Stimulated activated effector memory CD8-positive, alpha-beta T cell treated with anti-CD3 and anti-CD28 coated beads, Interleukin-12 subunit alpha, Interleukin-12 subunit beta, amount 100 ng/mL, for 72 hours (primary cell): Measurements from ENCODE around the gene KDM5C.
"Not testable (repeated sequence)": the region's sequence is repeated elsewhere in the genome, so short reads cannot be mapped to it uniquely, and the experiment has no call there.

Experiments used
- ATAC-seq: fragments of 150-1000 bp; cut with Tn5 transposase; 2 replicates; pipeline ENCODE4 v1.10.0; 2021
- DNase-seq, 2 donors: peaks; one replicate each; pipeline ENCODE4 v3.0.0; 2021 to 2022; ENCODE audit warnings: low spot score in 2 of 2
- H3K27ac Mint-ChIP-seq: one replicate; pipeline ENCODE4 v1.8.0; 2022; ENCODE audit warnings: mild to moderate bottlenecking, mixed read lengths
- H3K36me3 Mint-ChIP-seq: one replicate; pipeline ENCODE4 v1.8.0; 2022; ENCODE audit warnings: mild to moderate bottlenecking, mixed read lengths
- H3K4me1 Mint-ChIP-seq: one replicate; pipeline ENCODE4 v1.8.0; 2022; ENCODE audit warnings: mixed read lengths
- H3K4me3 Mint-ChIP-seq: one replicate; pipeline ENCODE4 v1.8.0; 2022; ENCODE audit warnings: mild to moderate bottlenecking, mixed read lengths
- H3K9me3 Mint-ChIP-seq: one replicate; pipeline ENCODE4 v1.8.0; 2022; ENCODE audit warnings: mixed read lengths

Gene KDM5C

GRCh38 chrX:53184836-53185235 is 40.2 kb downstream of the KDM5C start:
- H3K9me3 Mint-ChIP-seq, result no peaks in the 10 kb centered on the region
- DNase-seq (no peak), ATAC-seq (no peak)
- H3K4me1 Mint-ChIP-seq, result peaks cover 7% of the 10 kb centered on the region
- H3K4me3 Mint-ChIP-seq, result no peak overlapping the region
- H3K27ac Mint-ChIP-seq, result no peak overlapping the region
- no peaks in the 10 kb centered on the region for H3K36me3 Mint-ChIP-seq

GRCh38 chrX:53171356-53171755 is 53.7 kb downstream of the KDM5C start:
- Mint-ChIP-seq H3K4me1 (no peaks in the 10 kb centered on the region), H3K4me3 (no peak overlapping the region), H3K36me3 (no peaks in the 10 kb centered on the region), H3K27ac (no peak overlapping the region), H3K9me3 (peaks cover 4% of the 10 kb centered on the region)
- no peak for DNase-seq
- no peak for ATAC-seq

- Mint-ChIP-seq H3K9me3 (no peaks in the 10 kb centered on the region), H3K27ac (no peak overlapping the region), H3K4me3 (no peak overlapping the region), H3K4me1 (no peaks in the 10 kb centered on the region), H3K36me3 (no peaks in the 10 kb centered on the region)
- DNase-seq (no peak), ATAC-seq (no peak)
Observed at GRCh38 chrX:53166103-53166502, 58.9 kb downstream of the KDM5C start.

- ATAC-seq, H3K4me1 Mint-ChIP-seq, H3K9me3 Mint-ChIP-seq, H3K4me3 Mint-ChIP-seq, DNase-seq, H3K36me3 Mint-ChIP-seq, H3K27ac Mint-ChIP-seq: not testable (repeated sequence)
Observed at GRCh38 chrX:53164566-53164965, 60.4 kb downstream of the KDM5C start.

- H3K27ac Mint-ChIP-seq, result no peak overlapping the region
- no peaks in the 10 kb centered on the region for H3K4me1 Mint-ChIP-seq
- no peaks in the 10 kb centered on the region for H3K9me3 Mint-ChIP-seq
Observed at GRCh38 chrX:53163436-53163835, 61.6 kb downstream of the KDM5C start.

GRCh38 chrX:53160297-53160983 is 64.6 kb downstream of the KDM5C start:
- Mint-ChIP-seq H3K27ac (no peak overlapping the region), H3K9me3 (no peaks in the 10 kb centered on the region), H3K36me3 (no peaks in the 10 kb centered on the region), H3K4me1 (no peaks in the 10 kb centered on the region), H3K4me3 (no peak overlapping the region)
- DNase-seq (no peak), ATAC-seq (no peak)

More at GRCh38 chrX:53163436-53163835, 61.6 kb downstream of the KDM5C start:
- ATAC-seq (no peak), DNase-seq (no peak)
- Mint-ChIP-seq H3K4me3 (no peak overlapping the region), H3K36me3 (no peaks in the 10 kb centered on the region)

- Mint-ChIP-seq H3K4me3 (no peak overlapping the region), H3K9me3 (no peaks in the 10 kb centered on the region), H3K36me3 (no peaks in the 10 kb centered on the region), H3K27ac (no peak overlapping the region), H3K4me1 (no peaks in the 10 kb centered on the region)
- ATAC-seq, result no peak
- no peak for DNase-seq
Observed at GRCh38 chrX:53159184-53159583, 65.8 kb downstream of the KDM5C start.

- H3K4me3 Mint-ChIP-seq, result no peak overlapping the region
- no peak for ATAC-seq
- no peak overlapping the region for H3K27ac Mint-ChIP-seq
Observed at GRCh38 chrX:53156207-53156596, 68.8 kb downstream of the KDM5C start.

GRCh38 chrX:53155512-53156206 is 69.3 kb downstream of the KDM5C start:
- H3K36me3 Mint-ChIP-seq, result no peaks in the 10 kb centered on the region
- H3K27ac Mint-ChIP-seq, result no peak overlapping the region
- DNase-seq, result no peak
- H3K4me1 Mint-ChIP-seq, result no peaks in the 10 kb centered on the region
- H3K9me3 Mint-ChIP-seq, result no peaks in the 10 kb centered on the region
- no peak for ATAC-seq
- no peak overlapping the region for H3K4me3 Mint-ChIP-seq

More at GRCh38 chrX:53156207-53156596, 68.8 kb downstream of the KDM5C start:
- no peaks in the 10 kb centered on the region for H3K4me1 Mint-ChIP-seq
- no peaks in the 10 kb centered on the region for H3K9me3 Mint-ChIP-seq
- no peaks in the 10 kb centered on the region for H3K36me3 Mint-ChIP-seq
- DNase-seq, result no peak

- ATAC-seq, result no peak
- Mint-ChIP-seq H3K4me3 (no peak overlapping the region), H3K36me3 (no peaks in the 10 kb centered on the region), H3K4me1 (no peaks in the 10 kb centered on the region), H3K27ac (no peak overlapping the region), H3K9me3 (no peaks in the 10 kb centered on the region)
- DNase-seq, result no peak
Observed at GRCh38 chrX:53153581-53153980, 71.4 kb downstream of the KDM5C start.
